K562 (cell line): ENCODE results near the gene PMVK. TPM values are rescaled to one million over a fixed set of nuclear protein-coding genes. Genes with fewer than 3 reads are reported as not detected.
A peak's percentile ranks its signal among the peaks of the same experiment; 100 is the strongest.

Source experiments
- CEBPB ChIP-seq: fragments of 450-650 bp; IDR thresholded peaks from 2 replicates; pipeline ENCODE4 v1.6.1; 2016; ENCODE audit warnings: missing genetic modification characterization, missing compliant biosample characterization
- EP300 ChIP-seq: IDR thresholded peaks from 2 replicates; pipeline ENCODE4 v1.6.1; 2012; ENCODE audit warnings: low read length, improper control_type of control experiment
- ERF ChIP-seq: fragments of 450-650 bp; formaldehyde crosslinking; IDR thresholded peaks from 2 replicates; pipeline ENCODE4 v1.4.0; 2020; ENCODE audit warnings: mild to moderate bottlenecking, mixed read lengths
- ILF3 ChIP-seq: fragments of 450-650 bp; IDR thresholded peaks from 2 replicates; pipeline ENCODE4 v1.6.1; 2018; ENCODE audit warnings: antibody characterized with exemption, mild to moderate bottlenecking, moderate library complexity, borderline replicate concordance
- JUND ChIP-seq, 2 experiments: IDR thresholded peaks; 2 replicates in 1 of 2; 3 replicates in 1 of 2; pipeline ENCODE4 v1.6.1; 2011; ENCODE audit warnings: borderline replicate concordance in 2 of 2, low read depth in 2 of 2, low read length in 2 of 2, improper control_type of control experiment in 1 of 2, missing biosample characterization in 1 of 2, missing genetic modification characterization in 1 of 2, missing genetic modification reagents in 1 of 2
- KLF16 ChIP-seq: IDR thresholded peaks from 2 replicates; pipeline ENCODE4 v1.6.1; 2016; ENCODE audit warnings: antibody characterized with exemption
- PCBP2 ChIP-seq: fragments of 200-400 bp; formaldehyde crosslinking; IDR thresholded peaks from 2 replicates; pipeline ENCODE4 v1.6.1; 2018; ENCODE audit warnings: low read length, low read depth, mild to moderate bottlenecking, moderate library complexity; ENCODE audit not compliant: poor library complexity, severe bottlenecking
- RBM22 ChIP-seq: fragments of 200-400 bp; formaldehyde crosslinking; IDR thresholded peaks from 2 replicates; pipeline ENCODE4 v1.6.1; 2018; ENCODE audit warnings: low read length, low read depth; ENCODE audit not compliant: poor library complexity, severe bottlenecking
- TARDBP ChIP-seq: fragments of 450-650 bp; IDR thresholded peaks from 2 replicates; pipeline ENCODE4 v1.6.1; 2016
- THAP12 ChIP-seq: fragments of 250-450 bp; sonication (Bioruptor Pico); IDR thresholded peaks from 2 replicates; pipeline ENCODE4 v1.9.0; 2021; ENCODE audit warnings: mild to moderate bottlenecking, inconsistent platforms
- ZFP1 ChIP-seq: fragments of 450-650 bp; formaldehyde crosslinking; IDR thresholded peaks from 2 replicates; pipeline ENCODE4 v1.4.0; 2020; ENCODE audit warnings: mild to moderate bottlenecking, mixed read lengths
- ZNF277 ChIP-seq: fragments of 250-450 bp; sonication (Bioruptor Pico); IDR thresholded peaks from 2 replicates; pipeline ENCODE4 v1.8.0; 2022; ENCODE audit warnings: inconsistent platforms, mild to moderate bottlenecking, moderate library complexity, borderline replicate concordance
- ZNF384 ChIP-seq: IDR thresholded peaks from 2 replicates; pipeline ENCODE4 v1.6.1; 2012; ENCODE audit warnings: low read depth, low read length, improper control_type of control experiment
- polyA plus RNA-seq, 8 experiments: library from polyadenylated mRNA; depleted of rRNA in 4 of 8; stranded (reverse) in 5 of 8; unstranded in 3 of 8; fragments of >200 nt; fragmentation: Nextera tagmentation in 2 of 8; fragmentation: Illumina TruSeq in 1 of 8; extraction: Ambion mirVana in 2 of 8; extraction: Trizol in 1 of 8; gene quantifications; 2 replicates each; pipeline versions ENCODE4 v1.2.1 to v1.2.3, GENCODE V29; 2011 to 2014; ENCODE audit warnings: inconsistent platforms in 1 of 8, missing spikeins in 1 of 8
- total RNA-seq, 7 experiments: library from RNA; depleted of rRNA in 6 of 7; stranded (reverse); fragments of >200 nt in 6 of 7; fragmentation: Illumina TruSeq in 2 of 7; extraction: Trizol in 2 of 7; gene quantifications; 2 replicates each; pipeline versions ENCODE4 v1.2.1 to v1.2.3, GENCODE V29; 2011 to 2021; ENCODE audit warnings: low replicate concordance in 1 of 7
- TF ChIP-seq, protein P1 (sequence below), 2 experiments: fragments of 450-650 bp; conservative IDR thresholded peaks; 2 replicates each; pipeline ENCODE4 v1.6.1; 2017; ENCODE audit warnings: mild to moderate bottlenecking in 2 of 2, moderate library complexity in 2 of 2
- TF ChIP-seq, protein P2 (sequence below): conservative IDR thresholded peaks from 2 replicates; pipeline ENCODE4 v1.6.1; 2011; ENCODE audit warnings: low read depth, mild to moderate bottlenecking, low read length; ENCODE audit not compliant: control insufficient read depth
- TF ChIP-seq, protein P3 (sequence below): fragments of 250-450 bp; sonication (Bioruptor Pico); IDR thresholded peaks from 2 replicates; pipeline ENCODE4 v1.5.0; 2022; ENCODE audit warnings: mild to moderate bottlenecking
- TF ChIP-seq, protein P4 (sequence below): sonication (generic); formaldehyde crosslinking; IDR thresholded peaks from 2 replicates; pipeline ENCODE4 v1.5.0; 2020; ENCODE audit warnings: missing genetic modification reagents

PMVK gene
- total and polyA plus RNA-seq, 9 of the 15 experiments (the other 6 are each of a cell fraction or from before 2014, with no cell fraction given): 1.1 to 15.3 (median 6.3) TPM

- peak; percentile 91 for TF ChIP-seq JUND (IDR thresholded peaks at IDR 0.05; ENCODE audit: borderline replicate concordance, low read depth, low read length)
- peak; percentile 54; the same call in 2 of the 3 replicates for TF ChIP-seq JUND (tag; IDR thresholded peaks at IDR 0.05; ENCODE audit: borderline replicate concordance, low read depth, low read length)
- no peak; the same call in none of the 2 replicates for TF ChIP-seq EP300
- TF ChIP-seq PCBP2: no peak
- no peak for TF ChIP-seq ILF3
- TF ChIP-seq CEBPB (tag): no peak
- TF ChIP-seq ZFP1: no peak
- TF ChIP-seq ZNF277 (CRISPR knock-in tag): no peak
- TF ChIP-seq ERF (CRISPR knock-in tag): no peak
- TF ChIP-seq THAP12 (CRISPR knock-in tag): peak; percentile 71; the same call in 1 of the 2 replicates
- TF ChIP-seq, protein P1, sequence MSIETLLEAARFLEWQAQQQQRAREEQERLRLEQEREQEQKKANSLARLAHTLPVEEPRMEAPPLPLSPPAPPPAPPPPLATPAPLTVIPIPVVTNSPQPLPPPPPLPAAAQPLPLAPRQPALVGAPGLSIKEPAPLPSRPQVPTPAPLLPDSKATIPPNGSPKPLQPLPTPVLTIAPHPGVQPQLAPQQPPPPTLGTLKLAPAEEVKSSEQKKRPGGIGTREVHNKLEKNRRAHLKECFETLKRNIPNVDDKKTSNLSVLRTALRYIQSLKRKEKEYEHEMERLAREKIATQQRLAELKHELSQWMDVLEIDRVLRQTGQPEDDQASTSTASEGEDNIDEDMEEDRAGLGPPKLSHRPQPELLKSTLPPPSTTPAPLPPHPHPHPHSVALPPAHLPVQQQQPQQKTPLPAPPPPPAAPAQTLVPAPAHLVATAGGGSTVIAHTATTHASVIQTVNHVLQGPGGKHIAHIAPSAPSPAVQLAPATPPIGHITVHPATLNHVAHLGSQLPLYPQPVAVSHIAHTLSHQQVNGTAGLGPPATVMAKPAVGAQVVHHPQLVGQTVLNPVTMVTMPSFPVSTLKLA (conservative IDR thresholded peaks at IDR 0.05): peak; percentile 82 to 91; a peak in 3 of 4 replicates
- TF ChIP-seq, protein P2, sequence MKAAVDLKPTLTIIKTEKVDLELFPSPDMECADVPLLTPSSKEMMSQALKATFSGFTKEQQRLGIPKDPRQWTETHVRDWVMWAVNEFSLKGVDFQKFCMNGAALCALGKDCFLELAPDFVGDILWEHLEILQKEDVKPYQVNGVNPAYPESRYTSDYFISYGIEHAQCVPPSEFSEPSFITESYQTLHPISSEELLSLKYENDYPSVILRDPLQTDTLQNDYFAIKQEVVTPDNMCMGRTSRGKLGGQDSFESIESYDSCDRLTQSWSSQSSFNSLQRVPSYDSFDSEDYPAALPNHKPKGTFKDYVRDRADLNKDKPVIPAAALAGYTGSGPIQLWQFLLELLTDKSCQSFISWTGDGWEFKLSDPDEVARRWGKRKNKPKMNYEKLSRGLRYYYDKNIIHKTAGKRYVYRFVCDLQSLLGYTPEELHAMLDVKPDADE: no peak; the same call in 1 of the 2 replicates
- no peak for TF ChIP-seq RBM22
- no peak; the same call in 1 of the 2 replicates for TF ChIP-seq ZNF384
- peak; percentile 99 for TF ChIP-seq TARDBP
- TF ChIP-seq, protein P3, sequence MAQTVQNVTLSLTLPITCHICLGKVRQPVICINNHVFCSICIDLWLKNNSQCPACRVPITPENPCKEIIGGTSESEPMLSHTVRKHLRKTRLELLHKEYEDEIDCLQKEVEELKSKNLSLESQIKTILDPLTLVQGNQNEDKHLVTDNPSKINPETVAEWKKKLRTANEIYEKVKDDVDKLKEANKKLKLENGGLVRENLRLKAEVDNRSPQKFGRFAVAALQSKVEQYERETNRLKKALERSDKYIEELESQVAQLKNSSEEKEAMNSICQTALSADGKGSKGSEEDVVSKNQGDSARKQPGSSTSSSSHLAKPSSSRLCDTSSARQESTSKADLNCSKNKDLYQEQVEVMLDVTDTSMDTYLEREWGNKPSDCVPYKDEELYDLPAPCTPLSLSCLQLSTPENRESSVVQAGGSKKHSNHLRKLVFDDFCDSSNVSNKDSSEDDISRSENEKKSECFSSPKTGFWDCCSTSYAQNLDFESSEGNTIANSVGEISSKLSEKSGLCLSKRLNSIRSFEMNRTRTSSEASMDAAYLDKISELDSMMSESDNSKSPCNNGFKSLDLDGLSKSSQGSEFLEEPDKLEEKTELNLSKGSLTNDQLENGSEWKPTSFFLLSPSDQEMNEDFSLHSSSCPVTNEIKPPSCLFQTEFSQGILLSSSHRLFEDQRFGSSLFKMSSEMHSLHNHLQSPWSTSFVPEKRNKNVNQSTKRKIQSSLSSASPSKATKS (CRISPR knock-in tag): no peak
- TF ChIP-seq, protein P4, sequence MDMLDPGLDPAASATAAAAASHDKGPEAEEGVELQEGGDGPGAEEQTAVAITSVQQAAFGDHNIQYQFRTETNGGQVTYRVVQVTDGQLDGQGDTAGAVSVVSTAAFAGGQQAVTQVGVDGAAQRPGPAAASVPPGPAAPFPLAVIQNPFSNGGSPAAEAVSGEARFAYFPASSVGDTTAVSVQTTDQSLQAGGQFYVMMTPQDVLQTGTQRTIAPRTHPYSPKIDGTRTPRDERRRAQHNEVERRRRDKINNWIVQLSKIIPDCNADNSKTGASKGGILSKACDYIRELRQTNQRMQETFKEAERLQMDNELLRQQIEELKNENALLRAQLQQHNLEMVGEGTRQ (CRISPR knock-in tag): no peak
- peak; percentile 15; the same call in 1 of the 2 replicates for TF ChIP-seq KLF16
These were observed at the start of gene PMVK (continued) for GRCh38 chr1:154936555-154937084.
